K562 (cell line): ENCODE results near the gene NMT1. TPM values are rescaled to one million over a fixed set of nuclear protein-coding genes. Genes with fewer than 3 reads are reported as not detected.
A peak's percentile ranks its signal among the peaks of the same experiment; 100 is the strongest.

ENCODE experiments used
- CHD1 ChIP-seq: fragments of 200-600 bp; sonication (generic); IDR thresholded peaks from one replicate; pipeline ENCODE4 v1.6.1; 2012; ENCODE audit warnings: mild to moderate bottlenecking, moderate library complexity, low read length, inconsistent platforms
- GABPB2 ChIP-seq: fragments of 250-450 bp; sonication (Bioruptor Pico); conservative IDR thresholded peaks from 2 replicates; pipeline ENCODE4 v1.5.1; 2021; ENCODE audit warnings: mild to moderate bottlenecking
- HCFC1 ChIP-seq: IDR thresholded peaks from 2 replicates; pipeline ENCODE4 v1.6.1; 2012; ENCODE audit warnings: low read depth, low read length, improper control_type of control experiment
- HDAC1 ChIP-seq, 2 experiments: fragments of 450-650 bp; IDR thresholded peaks; 2 replicates each; pipeline ENCODE4 v1.6.1; 2016 to 2017; ENCODE audit warnings: inconsistent platforms in 1 of 2, mild to moderate bottlenecking in 1 of 2, moderate library complexity in 1 of 2
- IRF2 ChIP-seq: sonication (generic); formaldehyde crosslinking; IDR thresholded peaks from 2 replicates; pipeline ENCODE4 v1.8.1; 2022; ENCODE audit warnings: mild to moderate bottlenecking, missing genetic modification reagents
- MCM2 ChIP-seq: fragments of 450-650 bp; IDR thresholded peaks from 2 replicates; pipeline ENCODE4 v1.6.1; 2017; ENCODE audit warnings: low read depth, mild to moderate bottlenecking
- MCM7 ChIP-seq, 2 experiments: fragments of 450-650 bp; IDR thresholded peaks; 2 replicates each; pipeline ENCODE4 v1.6.1; 2016 to 2018
- MEF2A ChIP-seq: IDR thresholded peaks from 2 replicates; pipeline ENCODE4 v1.6.1; 2011; ENCODE audit warnings: low read depth, mild to moderate bottlenecking, low read length, moderate library complexity; ENCODE audit not compliant: control insufficient read depth
- NFATC3 ChIP-seq: fragments of 450-650 bp; IDR thresholded peaks from 2 replicates; pipeline ENCODE4 v1.6.1; 2017; ENCODE audit warnings: mild to moderate bottlenecking
- POLR3A ChIP-seq: IDR thresholded peaks from 2 replicates; pipeline ENCODE4 v1.6.1; 2011; ENCODE audit warnings: borderline replicate concordance, mild to moderate bottlenecking, moderate library complexity; ENCODE audit not compliant: insufficient read length, insufficient read depth; ENCODE audit errors: extremely low read depth
- POLR3G ChIP-seq: IDR thresholded peaks from 2 replicates; pipeline ENCODE4 v1.6.1; 2011; ENCODE audit not compliant: insufficient read length, insufficient replicate concordance; ENCODE audit errors: extremely low read depth
- SMAD1 ChIP-seq: fragments of 150-350 bp; IDR thresholded peaks from 2 replicates; pipeline ENCODE4 v1.6.1; 2014; ENCODE audit warnings: low read length, low read depth; ENCODE audit not compliant: partially characterized antibody
- SMAD4 ChIP-seq: fragments of 250-450 bp; sonication (Bioruptor Pico); conservative IDR thresholded peaks from 2 replicates; pipeline ENCODE4 v1.8.0; 2021; ENCODE audit warnings: inconsistent platforms, mild to moderate bottlenecking, moderate library complexity
- SRSF1 ChIP-seq: fragments of 200-400 bp; formaldehyde crosslinking; IDR thresholded peaks from 2 replicates; pipeline ENCODE4 v1.6.1; 2017; ENCODE audit warnings: mild to moderate bottlenecking, low read depth, low read length, moderate library complexity
- ZFP36 ChIP-seq: fragments of 150-350 bp; IDR thresholded peaks from 2 replicates; pipeline ENCODE4 v1.6.1; 2018; ENCODE audit warnings: low read length, low read depth; ENCODE audit not compliant: partially characterized antibody
- ZNF134 ChIP-seq: fragments of 250-450 bp; sonication (Bioruptor Pico); conservative IDR thresholded peaks from 2 replicates; pipeline ENCODE4 v1.4.0; 2020
- ZNF174 ChIP-seq: fragments of 250-450 bp; sonication (Bioruptor Pico); IDR thresholded peaks from 2 replicates; pipeline ENCODE4 v1.4.0; 2020; ENCODE audit warnings: mild to moderate bottlenecking
- ZNF217 ChIP-seq: sonication (generic); formaldehyde crosslinking; IDR thresholded peaks from 2 replicates; pipeline ENCODE4 v1.8.0; 2022; ENCODE audit warnings: mild to moderate bottlenecking, missing genetic modification reagents
- polyA plus RNA-seq, 8 experiments: library from polyadenylated mRNA; depleted of rRNA in 4 of 8; stranded (reverse) in 5 of 8; unstranded in 3 of 8; fragments of >200 nt; fragmentation: Nextera tagmentation in 2 of 8; fragmentation: Illumina TruSeq in 1 of 8; extraction: Ambion mirVana in 2 of 8; extraction: Trizol in 1 of 8; gene quantifications; 2 replicates each; pipeline versions ENCODE4 v1.2.1 to v1.2.3, GENCODE V29; 2011 to 2014; ENCODE audit warnings: inconsistent platforms in 1 of 8, missing spikeins in 1 of 8
- total RNA-seq, 7 experiments: library from RNA; depleted of rRNA in 6 of 7; stranded (reverse); fragments of >200 nt in 6 of 7; fragmentation: Illumina TruSeq in 2 of 7; extraction: Trizol in 2 of 7; gene quantifications; 2 replicates each; pipeline versions ENCODE4 v1.2.1 to v1.2.3, GENCODE V29; 2011 to 2021; ENCODE audit warnings: low replicate concordance in 1 of 7
- TF ChIP-seq, protein P1 (sequence below): fragments of 450-650 bp; formaldehyde crosslinking; IDR thresholded peaks from 2 replicates; pipeline ENCODE4 v1.4.0; 2020; ENCODE audit warnings: mild to moderate bottlenecking, moderate library complexity
- TF ChIP-seq, protein P2 (sequence below): sonication (generic); IDR thresholded peaks from 2 replicates; pipeline ENCODE4 v1.6.1; 2016
- TF ChIP-seq, protein P3 (sequence below): sonication (generic); formaldehyde crosslinking; IDR thresholded peaks from 2 replicates; pipeline ENCODE4 v1.8.0; 2022; ENCODE audit warnings: missing genetic modification reagents, mild to moderate bottlenecking, moderate library complexity, borderline replicate concordance
- TF ChIP-seq, protein P4 (sequence below), 2 experiments: fragments of 450-650 bp in 1 of 2; sonication (generic) in 1 of 2; formaldehyde crosslinking in 1 of 2; IDR thresholded peaks in 1 of 2; conservative IDR thresholded peaks in 1 of 2; 2 replicates each; pipeline versions ENCODE4 v1.6.1 to v1.8.1; 2016 to 2023; ENCODE audit warnings: mild to moderate bottlenecking in 2 of 2, moderate library complexity in 2 of 2, inconsistent platforms in 1 of 2, missing genetic modification reagents in 1 of 2

Gene NMT1
- total and polyA plus RNA-seq, 9 of the 15 experiments (the other 6 are each of a cell fraction or from before 2014, with no cell fraction given): 86.7 to 569 (median 213) TPM

DNA sequence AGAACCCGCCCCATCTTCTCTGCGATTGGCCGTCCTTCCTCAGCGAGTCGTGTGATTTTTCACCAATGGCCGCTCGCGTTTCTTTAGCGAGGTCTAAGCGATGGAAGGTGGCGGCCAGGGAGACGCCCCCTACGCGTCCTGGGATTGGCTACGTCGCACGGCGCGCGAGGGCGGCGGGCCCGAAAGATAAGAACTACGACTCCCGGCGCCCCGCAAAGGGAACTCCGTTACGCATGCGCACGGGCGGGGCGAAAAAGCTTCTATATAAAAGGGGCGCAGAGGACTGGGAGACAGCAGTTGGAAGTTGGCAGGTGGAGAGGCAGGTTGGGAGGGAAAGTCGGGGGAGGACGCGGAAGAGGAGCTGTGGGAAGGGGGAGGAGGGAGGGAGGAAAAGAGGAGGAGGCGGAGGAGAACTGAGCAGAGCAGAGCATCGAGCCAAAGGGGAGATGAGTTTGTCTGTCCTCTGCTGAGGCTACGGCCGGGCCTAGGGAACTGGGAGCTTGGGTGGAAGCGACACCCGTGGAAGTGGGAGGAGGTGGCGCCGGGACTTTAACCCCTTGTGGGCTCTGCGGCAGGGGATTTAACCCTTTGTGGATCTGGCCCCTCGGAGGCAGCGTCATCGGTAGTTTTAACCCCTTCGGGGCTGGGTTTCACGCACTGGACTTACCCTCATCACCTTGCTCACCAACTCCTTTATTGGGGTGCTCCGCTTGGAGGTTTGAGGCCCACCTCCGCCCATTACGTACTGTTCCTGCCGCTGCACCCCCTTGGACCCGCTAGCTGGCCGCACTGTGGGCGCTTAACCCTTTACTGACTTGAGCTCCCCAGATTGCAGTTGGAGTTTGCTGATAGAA, 87.3 kb downstream of the NMT1 start, which contains the start of gene HEXIM1 (continued):
- TF ChIP-seq MCM2: peak; percentile 81; the same call in 1 of the 2 replicates
- TF ChIP-seq, protein P1, sequence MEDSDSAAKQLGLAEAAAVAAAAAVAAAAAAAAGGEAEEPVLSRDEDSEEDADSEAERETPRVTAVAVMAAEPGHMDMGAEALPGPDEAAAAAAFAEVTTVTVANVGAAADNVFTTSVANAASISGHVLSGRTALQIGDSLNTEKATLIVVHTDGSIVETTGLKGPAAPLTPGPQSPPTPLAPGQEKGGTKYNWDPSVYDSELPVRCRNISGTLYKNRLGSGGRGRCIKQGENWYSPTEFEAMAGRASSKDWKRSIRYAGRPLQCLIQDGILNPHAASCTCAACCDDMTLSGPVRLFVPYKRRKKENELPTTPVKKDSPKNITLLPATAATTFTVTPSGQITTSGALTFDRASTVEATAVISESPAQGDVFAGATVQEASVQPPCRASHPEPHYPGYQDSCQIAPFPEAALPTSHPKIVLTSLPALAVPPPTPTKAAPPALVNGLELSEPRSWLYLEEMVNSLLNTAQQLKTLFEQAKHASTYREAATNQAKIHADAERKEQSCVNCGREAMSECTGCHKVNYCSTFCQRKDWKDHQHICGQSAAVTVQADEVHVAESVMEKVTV (CRISPR knock-in tag): peak; percentile 62
- TF ChIP-seq GABPB2 (CRISPR knock-in tag): peak; percentile 92
- TF ChIP-seq ZFP36: peak; percentile 57
- TF ChIP-seq POLR3A: no peak
- TF ChIP-seq ZNF217: no peak
- TF ChIP-seq, protein P2, sequence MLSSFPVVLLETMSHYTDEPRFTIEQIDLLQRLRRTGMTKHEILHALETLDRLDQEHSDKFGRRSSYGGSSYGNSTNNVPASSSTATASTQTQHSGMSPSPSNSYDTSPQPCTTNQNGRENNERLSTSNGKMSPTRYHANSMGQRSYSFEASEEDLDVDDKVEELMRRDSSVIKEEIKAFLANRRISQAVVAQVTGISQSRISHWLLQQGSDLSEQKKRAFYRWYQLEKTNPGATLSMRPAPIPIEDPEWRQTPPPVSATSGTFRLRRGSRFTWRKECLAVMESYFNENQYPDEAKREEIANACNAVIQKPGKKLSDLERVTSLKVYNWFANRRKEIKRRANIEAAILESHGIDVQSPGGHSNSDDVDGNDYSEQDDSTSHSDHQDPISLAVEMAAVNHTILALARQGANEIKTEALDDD: peak; percentile 56; the same call in 1 of the 2 replicates
- TF ChIP-seq ZNF134 (CRISPR knock-in tag): peak; percentile 40; the same call in 1 of the 2 replicates
- TF ChIP-seq, protein P3, sequence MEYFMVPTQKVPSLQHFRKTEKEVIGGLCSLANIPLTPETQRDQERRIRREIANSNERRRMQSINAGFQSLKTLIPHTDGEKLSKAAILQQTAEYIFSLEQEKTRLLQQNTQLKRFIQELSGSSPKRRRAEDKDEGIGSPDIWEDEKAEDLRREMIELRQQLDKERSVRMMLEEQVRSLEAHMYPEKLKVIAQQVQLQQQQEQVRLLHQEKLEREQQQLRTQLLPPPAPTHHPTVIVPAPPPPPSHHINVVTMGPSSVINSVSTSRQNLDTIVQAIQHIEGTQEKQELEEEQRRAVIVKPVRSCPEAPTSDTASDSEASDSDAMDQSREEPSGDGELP (CRISPR knock-in tag): peak; percentile 84; the same call in 1 of the 2 replicates
- no peak for TF ChIP-seq POLR3G
- TF ChIP-seq IRF2 (CRISPR knock-in tag): no peak
- peak; percentile 91 for TF ChIP-seq HCFC1
- TF ChIP-seq SMAD4 (CRISPR knock-in tag): peak; percentile 52; the same call in 1 of the 2 replicates
- TF ChIP-seq NFATC3: peak; percentile 80; the same call in 1 of the 2 replicates
- TF ChIP-seq MEF2A: no peak
- TF ChIP-seq, protein P4, sequence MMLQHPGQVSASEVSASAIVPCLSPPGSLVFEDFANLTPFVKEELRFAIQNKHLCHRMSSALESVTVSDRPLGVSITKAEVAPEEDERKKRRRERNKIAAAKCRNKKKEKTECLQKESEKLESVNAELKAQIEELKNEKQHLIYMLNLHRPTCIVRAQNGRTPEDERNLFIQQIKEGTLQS (IDR thresholded peaks at IDR 0.05): peak; percentile 57; the same call in 1 of the 2 replicates
- TF ChIP-seq, protein P4 (CRISPR knock-in tag; conservative IDR thresholded peaks at IDR 0.05): 0 out of 2 replicates have a peak, but pooled peaks have one; percentile 45
- TF ChIP-seq CHD1: peak; percentile 96
- no peak; a peak in 1 of 4 replicates for TF ChIP-seq MCM7 (IDR thresholded peaks at IDR 0.05)
- TF ChIP-seq SRSF1: no peak
- peak; percentile 97 for TF ChIP-seq SMAD1
- peak in 1 of 2 experiments; percentile 97; a peak in 2 of 4 replicates for TF ChIP-seq HDAC1 (IDR thresholded peaks at IDR 0.05)
- no peak for TF ChIP-seq ZNF174
